ENCODE measurements around the gene PGAM1. TPM values are rescaled to one million over a fixed set of nuclear protein-coding genes. Genes with fewer than 3 reads are reported as not detected.
"Not testable (repeated sequence)": the region's sequence is repeated elsewhere in the genome, so short reads cannot be mapped to it uniquely, and the experiment has no call there.

The PGAM1 gene
- total RNA-seq, 1 donor from 2014 or later = 207 TPM

GRCh38 chr10:97411406-97411805, 14.6 kb upstream of the PGAM1 start:
- TF ChIP-seq, protein P1, sequence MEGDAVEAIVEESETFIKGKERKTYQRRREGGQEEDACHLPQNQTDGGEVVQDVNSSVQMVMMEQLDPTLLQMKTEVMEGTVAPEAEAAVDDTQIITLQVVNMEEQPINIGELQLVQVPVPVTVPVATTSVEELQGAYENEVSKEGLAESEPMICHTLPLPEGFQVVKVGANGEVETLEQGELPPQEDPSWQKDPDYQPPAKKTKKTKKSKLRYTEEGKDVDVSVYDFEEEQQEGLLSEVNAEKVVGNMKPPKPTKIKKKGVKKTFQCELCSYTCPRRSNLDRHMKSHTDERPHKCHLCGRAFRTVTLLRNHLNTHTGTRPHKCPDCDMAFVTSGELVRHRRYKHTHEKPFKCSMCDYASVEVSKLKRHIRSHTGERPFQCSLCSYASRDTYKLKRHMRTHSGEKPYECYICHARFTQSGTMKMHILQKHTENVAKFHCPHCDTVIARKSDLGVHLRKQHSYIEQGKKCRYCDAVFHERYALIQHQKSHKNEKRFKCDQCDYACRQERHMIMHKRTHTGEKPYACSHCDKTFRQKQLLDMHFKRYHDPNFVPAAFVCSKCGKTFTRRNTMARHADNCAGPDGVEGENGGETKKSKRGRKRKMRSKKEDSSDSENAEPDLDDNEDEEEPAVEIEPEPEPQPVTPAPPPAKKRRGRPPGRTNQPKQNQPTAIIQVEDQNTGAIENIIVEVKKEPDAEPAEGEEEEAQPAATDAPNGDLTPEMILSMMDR (conservative IDR thresholded peaks at IDR 0.05) = no peak
- Mint-ChIP-seq H3K36me3 (no peaks in the 10 kb centered on the region), H3K9me3 (no peaks in the 10 kb centered on the region), H3K4me3 (no peak overlapping the region), H3K27me3 (no peaks in the 10 kb centered on the region), H3K27ac (peak overlapping the region; percentile 74), H3K4me1 (ENCODE audit: unreplicated experiment) (peaks cover 23% of the 10 kb centered on the region)
- no peak for DNase-seq (ENCODE audit: extremely low spot score, unreplicated experiment)

DNA sequence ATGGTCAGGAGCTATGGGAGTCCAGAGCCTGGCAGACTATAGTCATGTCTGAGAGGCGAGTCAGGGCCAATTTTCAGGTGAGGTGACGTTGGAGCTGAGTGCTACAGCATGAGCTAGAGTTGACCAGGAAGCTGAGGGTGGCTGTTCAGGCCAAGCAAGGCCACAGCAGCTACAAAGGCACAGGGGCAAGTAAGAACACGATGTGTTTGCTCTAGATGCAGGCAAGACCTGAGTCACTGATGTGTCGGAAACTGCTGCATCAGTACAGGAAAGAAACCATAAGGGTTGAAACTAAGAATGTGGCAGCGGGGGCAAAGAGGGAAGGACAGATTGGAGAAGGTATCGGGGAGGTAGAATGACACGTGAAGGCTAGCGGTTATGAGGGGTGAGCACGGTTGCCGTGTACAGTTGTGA, 13.1 kb upstream of the PGAM1 start:
- Mint-ChIP-seq H3K4me1 (ENCODE audit: unreplicated experiment) (peaks cover 26% of the 10 kb centered on the region), H3K4me3 (peak overlapping the region; percentile 13), H3K27me3 (no peaks in the 10 kb centered on the region), H3K9me3 (no peaks in the 10 kb centered on the region), H3K27ac (peak overlapping the region; percentile 64), H3K36me3 (no peaks in the 10 kb centered on the region)
- TF ChIP-seq, protein P1 (conservative IDR thresholded peaks at IDR 0.05) = no peak
- DNase-seq (ENCODE audit: extremely low spot score, unreplicated experiment) = no peak

DNA sequence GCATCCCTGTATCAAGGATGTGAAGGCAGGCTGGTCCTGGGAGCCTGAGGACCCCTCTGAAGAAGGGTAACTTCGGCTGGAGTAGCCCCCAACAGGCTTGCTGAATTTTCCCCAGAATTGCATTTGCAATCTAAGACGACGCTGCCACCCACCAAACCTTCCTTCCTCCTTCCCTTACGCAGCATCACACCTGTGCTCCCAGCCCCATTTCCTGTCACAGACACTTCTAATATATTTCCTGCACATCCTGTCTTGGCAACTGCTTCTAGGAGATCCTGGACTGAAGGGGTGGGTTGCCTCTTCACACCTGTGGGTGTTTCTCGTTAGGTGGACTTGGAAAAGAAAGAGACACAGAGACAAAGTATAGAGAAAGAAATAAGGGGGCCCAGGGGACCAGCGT, 9.4 kb upstream of the PGAM1 start:
- Mint-ChIP-seq H3K9me3 (no peaks in the 10 kb centered on the region), H3K27me3 (no peaks in the 10 kb centered on the region), H3K4me3 (no peak overlapping the region), H3K4me1 (ENCODE audit: unreplicated experiment) (peaks cover 36% of the 10 kb centered on the region), H3K36me3 (no peaks in the 10 kb centered on the region), H3K27ac (no peak overlapping the region)
- TF ChIP-seq, protein P1 (conservative IDR thresholded peaks at IDR 0.05) = no peak
- DNase-seq (ENCODE audit: extremely low spot score, unreplicated experiment) = no peak

DNA sequence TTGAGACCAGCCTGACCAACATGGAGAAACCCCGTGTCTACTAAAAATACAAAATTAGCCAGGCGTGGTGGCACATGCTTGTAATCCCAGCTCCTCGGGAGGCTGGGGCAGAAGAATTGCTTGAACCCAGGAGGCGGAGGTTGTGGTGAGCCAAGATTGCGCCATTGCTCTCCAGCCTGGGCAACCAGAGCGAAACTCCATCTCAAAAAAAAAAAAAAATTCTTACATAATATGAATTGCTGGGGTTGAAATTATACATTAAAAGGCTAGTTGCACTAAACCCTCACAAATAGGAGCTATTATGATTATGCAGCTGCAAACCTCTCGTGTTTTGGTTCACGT, 2.3 kb upstream of the PGAM1 start:
- Mint-ChIP-seq H3K4me1 (ENCODE audit: unreplicated experiment) (peaks cover 19% of the 10 kb centered on the region), H3K4me3 (peak overlapping the region; percentile 49)
- DNase-seq (ENCODE audit: extremely low spot score, unreplicated experiment); H3K27me3 Mint-ChIP-seq; H3K36me3 Mint-ChIP-seq; H3K27ac Mint-ChIP-seq; H3K9me3 Mint-ChIP-seq: not testable (repeated sequence)

GRCh38 chr10:97426776-97427570, 982 bp downstream of the PGAM1 start:
- peak overlapping the region; percentile 87 for H3K27ac Mint-ChIP-seq
- H3K4me3 Mint-ChIP-seq = peak overlapping the region; percentile 94
- peaks cover 6% of the 10 kb centered on the region for H3K36me3 Mint-ChIP-seq
- no peaks in the 10 kb centered on the region for H3K9me3 Mint-ChIP-seq
- TF ChIP-seq, protein P1 (conservative IDR thresholded peaks at IDR 0.05) = no peak
- DNase-seq (ENCODE audit: extremely low spot score, unreplicated experiment) = no peak
- peaks cover 12% of the 10 kb centered on the region for H3K4me1 Mint-ChIP-seq (ENCODE audit: unreplicated experiment)
- no peaks in the 10 kb centered on the region for H3K27me3 Mint-ChIP-seq

DNA sequence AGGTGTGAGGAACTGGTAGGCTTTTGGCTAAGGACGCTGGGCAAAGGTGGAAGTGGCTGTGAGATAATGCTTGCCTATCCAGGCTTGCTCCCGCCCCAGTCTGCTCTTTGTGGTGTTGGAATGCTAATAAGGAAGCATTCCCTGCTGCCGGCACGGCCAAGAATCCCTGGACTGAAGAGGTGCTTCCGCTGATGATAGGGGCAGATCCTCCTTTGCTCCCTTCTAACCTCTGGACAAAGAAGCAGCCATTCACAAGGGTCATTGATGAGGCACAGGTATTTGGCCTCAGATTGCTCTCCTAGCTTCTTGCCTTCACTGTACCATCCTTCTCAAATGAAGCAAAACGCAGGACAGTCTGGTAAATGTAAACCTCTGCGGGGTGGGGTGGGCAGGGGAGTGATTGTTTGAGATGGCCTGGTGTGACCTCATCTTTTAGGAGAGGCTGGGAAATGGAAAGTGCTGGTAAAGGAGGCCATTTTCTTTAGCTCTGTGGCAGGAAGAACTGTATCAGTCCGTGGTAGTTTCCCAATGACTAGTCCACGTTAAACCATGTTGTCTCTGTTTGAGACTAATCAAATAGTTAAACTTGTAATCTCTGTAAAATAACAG, 1.7 kb downstream of the PGAM1 start:
- DNase-seq (ENCODE audit: extremely low spot score, unreplicated experiment) = no peak
- H3K27ac Mint-ChIP-seq = peak overlapping the region; percentile 87
- peaks cover 12% of the 10 kb centered on the region for H3K4me1 Mint-ChIP-seq (ENCODE audit: unreplicated experiment)
- TF ChIP-seq, protein P1 (conservative IDR thresholded peaks at IDR 0.05) = no peak
- H3K36me3 Mint-ChIP-seq = peaks cover 8% of the 10 kb centered on the region
- peak overlapping the region; percentile 94 for H3K4me3 Mint-ChIP-seq
- H3K27me3 Mint-ChIP-seq = no peaks in the 10 kb centered on the region
- H3K9me3 Mint-ChIP-seq = no peaks in the 10 kb centered on the region
